ENCODE results near the gene SNX27.
A peak's percentile ranks its signal among the peaks of the same experiment; 100 is the strongest.
"Not testable (repeated sequence)": the region's sequence is repeated elsewhere in the genome, so short reads cannot be mapped to it uniquely, and the experiment has no call there.

SNX27 gene

DNA sequence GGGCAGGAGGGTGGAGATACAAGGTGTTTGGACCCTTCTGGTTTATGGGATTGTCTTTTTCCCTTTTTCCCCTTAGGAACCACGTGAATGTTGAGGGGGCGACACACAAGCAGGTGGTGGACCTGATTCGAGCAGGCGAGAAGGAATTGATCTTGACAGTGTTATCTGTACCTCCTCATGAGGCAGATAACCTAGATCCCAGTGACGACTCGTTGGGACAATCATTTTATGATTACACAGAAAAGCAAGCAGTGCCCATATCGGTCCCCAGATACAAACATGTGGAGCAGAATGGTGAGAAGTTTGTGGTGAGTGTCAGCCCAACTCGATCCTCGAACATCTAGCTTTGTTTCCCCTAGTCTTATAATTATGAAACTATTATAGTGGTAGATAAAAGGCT, 27.0 kb downstream of the SNX27 start:
- FAIRE-seq (peak; percentile 20), DNase-seq (ENCODE audit: insufficient read length, low spot score) (no peak)
- TF ChIP-seq POLR2A (IDR thresholded peaks at IDR 0.05; ENCODE audit: low read depth, low read length): no peak

DNA sequence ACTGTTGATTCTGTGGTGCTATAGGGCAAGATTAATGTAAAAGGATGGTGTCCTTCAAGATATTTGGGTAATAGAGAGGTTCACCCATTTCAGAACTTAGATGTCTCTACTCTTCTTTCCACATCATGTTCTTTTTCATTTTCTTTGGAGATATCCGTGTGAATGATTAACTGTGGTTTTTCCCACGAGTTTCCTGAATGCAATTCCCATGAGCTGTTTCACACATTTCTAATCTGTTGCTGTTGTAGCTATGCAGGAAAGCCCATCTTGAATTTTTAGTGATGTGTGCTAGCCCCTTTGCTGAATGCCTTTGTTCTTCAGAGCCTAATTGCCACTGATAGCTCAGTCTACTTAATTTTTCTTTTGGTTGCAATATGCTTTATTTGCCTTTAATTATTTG, 27.6 kb downstream of the SNX27 start:
- FAIRE-seq: peak; percentile 36
- DNase-seq (ENCODE audit: insufficient read length, low spot score): no peak

DNA sequence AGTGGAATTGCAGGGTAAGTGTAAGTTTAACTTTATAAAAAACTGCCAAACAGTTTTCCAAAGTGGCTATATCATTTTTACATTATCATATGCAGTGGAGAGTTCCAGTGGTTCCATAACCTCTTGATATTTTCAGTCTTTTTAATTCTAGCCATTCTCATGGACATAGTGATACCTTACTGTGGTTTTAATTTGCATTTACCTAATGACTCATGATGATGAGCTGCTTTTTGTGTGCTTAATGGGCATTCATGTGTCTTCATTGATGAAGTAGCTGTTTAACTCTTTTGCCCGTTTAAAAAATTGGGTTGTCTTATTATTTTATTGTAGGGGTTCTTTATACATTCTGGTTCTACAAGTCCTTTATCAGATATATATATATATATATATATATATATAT, 29.4 kb downstream of the SNX27 start:
- DNase-seq (ENCODE audit: insufficient read length, low spot score) (no peak), FAIRE-seq (peak; percentile 20)
- no peak for TF ChIP-seq POLR2A (IDR thresholded peaks at IDR 0.05; ENCODE audit: low read depth, low read length)

More for the DNA sequence above, 27.6 kb downstream of the SNX27 start:
- TF ChIP-seq POLR2A (IDR thresholded peaks at IDR 0.05; ENCODE audit: low read depth, low read length): no peak

DNA sequence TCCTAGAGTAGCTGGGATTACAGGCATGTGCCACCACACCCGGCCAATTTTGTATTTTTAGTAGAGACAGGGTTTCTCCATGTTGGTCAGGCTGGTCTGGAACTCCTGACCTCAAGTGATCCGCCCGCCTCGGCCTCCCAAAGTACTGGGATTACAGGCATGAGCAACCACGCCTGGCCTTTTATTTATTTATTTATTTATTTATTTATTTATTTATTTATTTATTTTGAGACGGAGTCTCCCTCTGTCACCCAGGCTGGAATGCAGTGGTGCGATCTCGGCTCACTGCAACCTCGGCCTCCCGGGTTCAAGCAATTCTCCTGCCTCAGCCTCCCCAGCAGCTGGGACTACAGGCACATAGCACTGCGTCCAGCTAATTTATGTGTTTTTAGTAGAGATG, 31.2 kb downstream of the SNX27 start:
- FAIRE-seq; DNase-seq (ENCODE audit: insufficient read length, low spot score): not testable (repeated sequence)

DNA sequence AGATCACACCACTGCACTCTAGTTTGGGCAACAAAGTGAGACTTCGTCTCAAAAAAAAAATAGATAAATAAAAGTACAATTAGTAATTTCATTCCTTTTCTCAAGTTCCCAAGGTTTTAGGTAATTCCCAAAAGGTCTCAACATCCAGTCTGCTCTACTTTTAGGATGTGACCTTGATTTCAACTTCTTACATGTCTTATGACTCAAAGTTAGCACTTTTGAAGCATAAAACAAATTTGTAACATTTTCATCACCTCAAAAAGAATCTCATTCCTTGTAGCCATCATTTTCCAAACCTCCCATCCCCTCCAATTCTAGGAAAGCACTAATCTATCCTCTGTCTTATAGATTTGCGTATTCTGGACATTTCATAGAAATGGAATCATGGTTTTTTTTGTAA, 32.2 kb downstream of the SNX27 start:
- DNase-seq (ENCODE audit: insufficient read length, low spot score) (no peak), FAIRE-seq (no peak)
- TF ChIP-seq POLR2A (IDR thresholded peaks at IDR 0.05; ENCODE audit: low read depth, low read length): no peak

DNA sequence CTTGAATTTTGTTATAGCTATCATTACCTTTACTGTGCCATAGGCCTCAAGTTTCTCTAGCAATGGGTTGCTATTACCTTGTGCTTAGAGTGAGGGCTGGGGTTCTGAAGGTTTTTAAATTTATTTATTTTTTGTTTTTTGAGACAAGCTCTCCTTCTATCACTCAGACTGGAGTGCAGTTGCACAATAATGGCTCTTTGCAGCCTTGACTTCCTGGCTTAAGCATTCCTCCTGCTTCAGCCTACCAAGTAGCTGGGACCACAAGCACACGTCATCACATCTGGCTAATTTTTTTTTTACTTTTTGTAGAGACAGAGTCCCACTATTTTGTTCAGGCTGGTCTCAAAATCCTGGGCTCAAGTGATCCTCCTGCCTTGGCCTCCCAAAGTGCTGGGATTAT, 41.5 kb downstream of the SNX27 start:
- no peak for TF ChIP-seq POLR2A (IDR thresholded peaks at IDR 0.05; ENCODE audit: low read depth, low read length)
- no peak for DNase-seq (ENCODE audit: insufficient read length, low spot score)

DNA sequence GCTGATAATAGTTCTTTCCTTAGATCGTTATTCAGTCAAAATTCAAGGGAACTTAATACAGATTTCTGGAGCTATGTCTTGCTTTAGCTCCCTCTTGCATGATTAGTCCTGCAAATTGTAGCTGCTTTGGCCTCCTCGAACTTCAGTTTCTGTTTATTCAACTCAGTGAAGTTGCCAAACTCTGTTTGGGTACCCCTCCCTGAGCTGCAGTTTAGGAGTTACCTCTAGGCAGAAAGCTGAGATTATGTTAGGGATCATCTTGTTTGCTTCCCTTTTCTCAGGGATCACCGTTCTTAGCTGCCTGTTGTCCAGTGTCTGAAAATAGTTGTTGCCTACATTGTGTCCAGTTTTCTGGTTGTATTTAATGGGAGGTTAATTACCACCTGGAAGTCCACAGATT, 43.5 kb downstream of the SNX27 start:
- FAIRE-seq: no peak
- no peak for DNase-seq (ENCODE audit: insufficient read length, low spot score)
- no peak for TF ChIP-seq POLR2A (IDR thresholded peaks at IDR 0.05; ENCODE audit: low read depth, low read length)

More for the DNA sequence above, 41.5 kb downstream of the SNX27 start:
- FAIRE-seq: no peak

DNA sequence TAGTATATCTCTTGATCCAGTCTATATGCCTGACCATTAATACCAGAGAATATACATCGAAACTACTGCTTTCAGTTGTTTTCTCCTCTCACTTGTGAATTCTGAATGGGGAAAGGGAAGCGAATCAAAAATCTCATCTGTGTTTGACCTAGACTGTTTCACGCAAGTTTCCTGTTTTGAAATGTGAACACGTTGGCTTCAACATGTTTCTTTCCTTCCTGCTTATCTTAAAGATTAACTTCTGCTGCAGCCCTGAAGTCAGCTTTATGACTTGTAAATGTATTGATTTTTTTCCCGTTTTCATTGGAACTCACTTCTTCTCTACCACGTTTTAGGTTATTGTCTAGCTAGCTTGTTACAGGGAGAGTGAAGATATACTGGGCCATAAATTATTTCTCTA, 49.9 kb downstream of the SNX27 start:
- FAIRE-seq (peak; percentile 58), DNase-seq (ENCODE audit: insufficient read length, low spot score) (no peak)
- no peak for TF ChIP-seq POLR2A (IDR thresholded peaks at IDR 0.05; ENCODE audit: low read depth, low read length)

DNA sequence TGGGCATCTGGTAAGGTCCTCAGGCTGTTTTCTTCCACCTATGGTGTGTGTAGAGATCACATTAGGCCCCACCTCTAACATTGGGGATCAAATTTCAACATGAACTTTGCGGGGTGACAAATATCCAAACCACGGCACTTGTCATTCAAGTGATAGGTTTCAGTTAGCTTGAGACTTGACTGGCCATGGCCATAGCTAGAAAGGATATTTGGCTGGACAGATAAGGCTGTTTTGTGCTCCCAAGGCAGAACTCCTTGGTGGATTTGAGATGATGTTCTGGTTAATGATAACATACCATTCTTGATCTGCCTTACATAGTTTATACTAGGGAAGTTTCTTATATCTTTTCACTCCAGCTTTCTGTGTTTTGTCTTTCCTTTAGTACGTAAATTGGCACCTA, 56.2 kb downstream of the SNX27 start:
- DNase-seq (ENCODE audit: insufficient read length, low spot score): no peak
- TF ChIP-seq POLR2A (IDR thresholded peaks at IDR 0.05; ENCODE audit: low read depth, low read length): no peak
- FAIRE-seq: peak; percentile 55

DNA sequence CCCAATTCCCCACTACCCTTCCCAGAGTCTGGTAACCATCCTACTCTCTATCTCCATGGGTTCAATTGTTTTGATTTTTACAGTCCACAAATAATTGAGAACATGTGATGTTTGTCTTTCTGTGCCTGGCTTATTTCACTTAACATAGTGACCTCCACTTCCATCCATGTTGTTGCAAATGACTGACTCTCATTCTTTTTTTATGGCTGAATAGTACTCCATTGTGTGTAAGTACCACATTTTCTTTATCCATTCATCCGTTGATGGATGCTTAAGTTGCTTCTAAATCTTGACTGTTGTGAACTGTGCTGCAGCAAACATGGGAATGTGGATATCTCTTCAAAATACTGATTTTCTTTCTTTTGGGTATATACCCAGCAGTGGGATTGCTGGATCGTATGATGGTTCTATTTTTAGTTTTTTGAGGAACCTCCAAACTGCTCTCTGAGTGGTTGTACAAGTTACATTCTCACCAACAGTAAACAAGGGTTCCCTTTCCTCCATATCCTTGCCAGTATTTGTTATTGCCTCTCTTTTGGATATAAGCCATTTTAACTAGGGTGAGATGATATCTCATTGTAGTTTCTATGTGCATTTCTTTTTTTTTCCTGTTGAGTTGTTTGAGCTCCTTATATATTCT, 58.3 kb downstream of the SNX27 start:
- not testable (repeated sequence) for FAIRE-seq; DNase-seq (ENCODE audit: insufficient read length, low spot score)

DNA sequence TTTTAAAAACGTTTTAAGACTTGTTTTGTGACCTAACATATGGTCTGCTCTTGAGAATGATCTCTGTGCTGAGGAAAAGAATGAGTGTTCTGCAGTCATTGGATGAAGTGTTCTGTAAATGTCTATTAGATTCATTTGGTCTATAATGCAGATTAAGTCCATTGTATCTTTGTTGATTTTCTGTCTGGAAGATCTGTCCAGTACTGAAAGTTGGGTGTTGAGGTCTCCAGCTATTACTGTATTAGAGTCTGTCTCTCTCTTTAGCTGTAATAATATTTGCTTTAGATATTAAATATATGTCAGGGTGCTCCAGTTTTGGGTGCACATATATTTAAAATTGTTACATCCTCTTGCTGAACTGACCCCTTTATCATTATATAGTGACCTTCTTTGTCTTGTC, 61.6 kb downstream of the SNX27 start:
- DNase-seq (ENCODE audit: insufficient read length, low spot score): no peak
- no peak for TF ChIP-seq POLR2A (IDR thresholded peaks at IDR 0.05; ENCODE audit: low read depth, low read length)
- no peak for FAIRE-seq

DNA sequence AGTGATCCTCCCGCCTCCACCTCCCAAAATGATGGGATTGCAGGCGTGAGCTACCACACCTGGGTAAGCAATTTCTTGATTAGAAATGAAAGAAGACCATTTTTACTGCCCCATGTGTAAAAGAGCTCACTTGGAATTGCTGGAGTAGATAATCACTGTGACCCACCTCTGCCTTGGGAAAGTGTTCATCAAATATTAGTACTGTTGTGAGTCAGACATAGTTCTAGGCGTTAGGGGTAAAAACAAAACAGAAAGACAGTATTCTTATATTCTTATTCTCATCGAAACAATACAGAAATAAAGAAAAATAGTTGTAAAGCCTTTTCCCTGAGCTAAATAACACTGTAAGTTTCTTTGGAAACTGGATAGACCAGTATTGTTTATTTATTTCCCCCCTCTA, 68.5 kb downstream of the SNX27 start:
- FAIRE-seq (no peak), DNase-seq (ENCODE audit: insufficient read length, low spot score) (no peak)
- no peak for TF ChIP-seq POLR2A (IDR thresholded peaks at IDR 0.05; ENCODE audit: low read depth, low read length)

DNA sequence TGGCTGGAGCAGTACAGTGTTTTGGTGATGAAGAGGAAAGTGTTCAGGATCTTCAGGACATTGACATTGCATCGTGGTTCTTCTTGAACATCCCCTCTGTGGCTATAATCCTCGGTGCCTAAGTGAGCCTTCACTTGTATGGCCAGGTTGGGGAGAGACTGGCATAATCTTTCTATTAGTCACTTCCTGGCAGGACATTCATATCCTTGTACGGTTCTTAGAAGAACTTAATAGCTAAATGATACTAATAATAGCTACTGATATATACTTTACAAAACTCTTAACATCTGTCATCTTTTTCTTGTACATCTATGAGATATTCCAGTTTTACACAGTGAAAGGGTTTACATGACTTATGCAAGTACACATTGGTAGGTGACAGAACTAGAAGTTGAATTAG, 69.0 kb downstream of the SNX27 start:
- peak; percentile 98 for FAIRE-seq
- TF ChIP-seq POLR2A (IDR thresholded peaks at IDR 0.05; ENCODE audit: low read depth, low read length): no peak
- DNase-seq (ENCODE audit: insufficient read length, low spot score): peak; percentile 85

DNA sequence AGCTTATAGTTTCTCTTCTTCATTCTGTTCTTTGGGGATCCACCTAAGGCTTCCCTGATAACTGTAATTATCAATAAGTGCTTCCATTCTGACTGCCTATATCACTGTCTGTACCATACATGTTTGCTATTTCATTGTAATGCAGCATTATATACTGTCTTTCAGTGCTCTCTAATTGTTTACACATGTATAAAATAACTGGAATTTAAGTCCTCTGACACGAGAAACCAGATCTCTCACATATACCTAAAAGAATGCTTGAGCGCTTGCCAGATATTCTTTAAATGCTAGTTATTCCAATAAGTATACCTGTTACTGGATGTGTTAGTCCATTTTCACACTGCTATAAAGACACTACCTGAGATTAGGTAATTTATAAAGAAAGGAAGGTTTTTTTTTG, 70.1 kb downstream of the SNX27 start:
- no peak for TF ChIP-seq POLR2A (IDR thresholded peaks at IDR 0.05; ENCODE audit: low read depth, low read length)
- no peak for DNase-seq (ENCODE audit: insufficient read length, low spot score)
- FAIRE-seq: no peak

DNA sequence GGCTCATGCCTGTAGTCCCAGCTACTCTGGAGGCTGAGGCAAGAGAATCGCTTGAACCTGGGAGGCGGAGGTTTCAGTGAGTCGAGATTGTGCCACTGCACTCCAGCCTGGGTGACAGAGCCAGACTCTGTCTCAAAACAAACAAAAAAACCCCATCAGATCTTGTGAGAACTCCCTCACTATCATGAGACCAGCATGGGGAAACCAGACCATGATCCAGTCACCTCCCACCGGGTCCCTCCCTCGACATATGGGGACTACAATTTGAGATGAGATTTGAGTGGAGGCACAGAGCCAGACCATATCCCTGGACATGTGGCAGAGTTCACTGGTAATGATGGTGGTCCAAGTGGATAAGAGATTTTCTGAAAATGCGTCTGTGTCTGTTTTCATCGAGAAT, 71.1 kb downstream of the SNX27 start:
- FAIRE-seq; DNase-seq (ENCODE audit: insufficient read length, low spot score): not testable (repeated sequence)

DNA sequence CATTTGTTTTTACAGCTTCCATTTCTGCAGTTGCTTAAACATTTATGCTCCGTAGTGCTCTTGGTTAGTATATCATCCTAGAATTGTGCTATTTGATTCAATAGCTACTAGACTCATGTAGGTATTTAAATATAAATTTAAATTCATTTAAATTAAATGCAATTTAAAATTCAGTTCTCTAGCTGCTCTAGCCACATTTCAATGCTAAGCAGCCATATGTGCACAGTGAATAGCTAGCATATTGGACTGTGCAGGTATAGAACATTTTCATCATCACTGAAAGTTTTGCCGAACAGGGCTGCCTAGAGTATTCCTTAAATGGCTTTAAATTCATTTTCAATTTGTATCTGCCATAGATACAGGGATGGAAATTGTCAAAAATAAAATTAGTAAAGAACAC, 72.3 kb downstream of the SNX27 start:
- DNase-seq (ENCODE audit: insufficient read length, low spot score) (no peak), FAIRE-seq (no peak)
- TF ChIP-seq POLR2A (IDR thresholded peaks at IDR 0.05; ENCODE audit: low read depth, low read length): no peak
